HEK293 (cell line): ENCODE measurements around the gene CEP70.

Experiments
- CTCF ChIP-seq: fragments of 450-650 bp; formaldehyde crosslinking; IDR thresholded peaks from 2 replicates; pipeline ENCODE4 v1.5.1; 2016; ENCODE audit warnings: missing biosample characterization, missing genetic modification characterization
- PRDM4 ChIP-seq: fragments of 450-650 bp; formaldehyde crosslinking; IDR thresholded peaks from 2 replicates; pipeline ENCODE4 v1.5.1; 2017; ENCODE audit warnings: missing biosample characterization, missing genetic modification characterization

GRCh38 chr3:138620431-138620830 is 26.4 kb upstream of the CEP70 start:
- TF ChIP-seq PRDM4 (tag by site-specific recombination), result no peak
- no peak for TF ChIP-seq CTCF (tag by site-specific recombination)
